A549 (cell line): ENCODE measurements around the gene ALDH1A1. TPM values are rescaled to one million over a fixed set of nuclear protein-coding genes. Genes with fewer than 3 reads are reported as not detected.

Source experiments
- ATAC-seq, 2 experiments: fragments of 200-7000 bp in 1 of 2; fragments of >200 bp in 1 of 2; cut with Nextera tagmentation in 1 of 2; cut with Tn5 transposase in 1 of 2; 3 replicates each; pipeline versions ENCODE4 v1.8.0 to v1.9.1; 2018 to 2020; ENCODE audit warnings: mild to moderate bottlenecking in 1 of 2, moderate library complexity in 1 of 2
- CTCF ChIA-PET: fragments of 300-600 bp; sonication (Branson Sonifier 250); formaldehyde crosslinking; extraction: SDS; loops from one replicate; lab custom pipeline; 2021; ENCODE audit warnings: antibody characterized with exemption, inconsistent platforms; lab: Yijun Ruan, JAX
- POLR2A ChIA-PET: fragments of 350-600 bp; formaldehyde crosslinking; extraction: SDS; loops from one replicate; lab custom pipeline; 2021; ENCODE audit warnings: antibody characterized with exemption, inconsistent platforms; lab: Yijun Ruan, JAX
- DNase-seq, 2 experiments: peaks; one replicate each; pipeline versions ENCODE4 v3.0.0 to v3.0.0-alpha.2; 2011 to 2016; ENCODE audit warnings: low read depth in 1 of 2, low spot score in 1 of 2
- FAIRE-seq: peaks from 2 replicates; lab custom pipeline; 2011; peaks lifted over from hg19 to GRCh38; lab: Jason Lieb, UNC
- H3K27ac ChIP-seq, 2 experiments: fragments of >200 bp; sonication (Bioruptor Twin); formaldehyde crosslinking; 3 replicates each; pipeline ENCODE4 v1.5.1; 2016 to 2017
- H3K4me1 ChIP-seq: fragments of >200 bp; sonication (Bioruptor Twin); formaldehyde crosslinking; 3 replicates; pipeline ENCODE4 v1.6.1; 2016
- H3K4me2 ChIP-seq: fragments of >200 bp; sonication (Bioruptor Twin); formaldehyde crosslinking; 3 replicates; pipeline ENCODE4 v1.6.1; 2016
- H3K4me3 ChIP-seq: fragments of >200 bp; sonication (Bioruptor Twin); formaldehyde crosslinking; 3 replicates; pipeline ENCODE4 v1.5.1; 2016
- H3K9me3 ChIP-seq: fragments of >200 bp; sonication (Bioruptor Twin); formaldehyde crosslinking; 3 replicates; pipeline ENCODE4 v1.6.1; 2016
- CBX2 ChIP-seq: fragments of 200-600 bp; sonication (generic); IDR thresholded peaks from 2 replicates; pipeline ENCODE4 v1.6.1; 2016; ENCODE audit warnings: low read depth, mild to moderate bottlenecking, borderline replicate concordance
- CHD2 ChIP-seq: fragments of 150-350 bp; IDR thresholded peaks from 2 replicates; pipeline ENCODE4 v1.6.1; 2014; ENCODE audit warnings: low read length; ENCODE audit not compliant: partially characterized antibody
- EHMT2 ChIP-seq: fragments of 200-600 bp; sonication (generic); IDR thresholded peaks from 2 replicates; pipeline ENCODE4 v1.6.1; 2016; ENCODE audit warnings: antibody characterized with exemption, low read depth, mild to moderate bottlenecking, moderate library complexity
- EP300 ChIP-seq, 2 experiments: fragments of >200 bp; sonication (Bioruptor Twin); formaldehyde crosslinking; IDR thresholded peaks; 2 replicates in 1 of 2; 3 replicates in 1 of 2; pipeline ENCODE4 v1.6.1; 2016 to 2017
- GATA3 ChIP-seq: IDR thresholded peaks from 2 replicates; pipeline ENCODE4 v1.6.1; 2012; ENCODE audit warnings: borderline replicate concordance
- HEYL ChIP-seq: fragments of 250-450 bp; sonication (Bioruptor Pico); IDR thresholded peaks from 2 replicates; pipeline ENCODE4 v1.8.0; 2021; ENCODE audit warnings: mild to moderate bottlenecking, moderate library complexity
- HOXA7 ChIP-seq: fragments of 250-450 bp; sonication (Bioruptor Pico); IDR thresholded peaks from 2 replicates; pipeline ENCODE4 v1.5.0; 2020; ENCODE audit warnings: mild to moderate bottlenecking, moderate library complexity
- JUN ChIP-seq, 2 experiments: fragments of >200 bp; sonication (Bioruptor Twin); formaldehyde crosslinking; IDR thresholded peaks; 2 replicates in 1 of 2; 3 replicates in 1 of 2; pipeline ENCODE4 v1.6.1; 2016 to 2017
- MAFK ChIP-seq: fragments of 450-650 bp; IDR thresholded peaks from 2 replicates; pipeline ENCODE4 v1.6.1; 2014; ENCODE audit not compliant: partially characterized antibody
- PHF8 ChIP-seq: fragments of 200-600 bp; sonication (generic); IDR thresholded peaks from 2 replicates; pipeline ENCODE4 v1.6.1; 2016; ENCODE audit warnings: low read depth, mild to moderate bottlenecking, antibody characterized with exemption, moderate library complexity, borderline replicate concordance
- POLR2AphosphoS2 ChIP-seq: conservative IDR thresholded peaks from 2 replicates; pipeline ENCODE4 v1.6.1; 2012; ENCODE audit warnings: low read length, improper control_type of control experiment, inconsistent platforms
- RAD21 ChIP-seq, 2 experiments: fragments of >200 bp in 1 of 2; sonication (Bioruptor Twin) in 1 of 2; formaldehyde crosslinking in 1 of 2; IDR thresholded peaks in 1 of 2; conservative IDR thresholded peaks in 1 of 2; 2 replicates in 1 of 2; 3 replicates in 1 of 2; pipeline ENCODE4 v1.6.1; 2012 to 2018; ENCODE audit warnings: inconsistent platforms in 1 of 2
- RCOR1 ChIP-seq: fragments of 150-350 bp; IDR thresholded peaks from 2 replicates; pipeline ENCODE4 v1.6.1; 2014; ENCODE audit warnings: antibody characterized with exemption, low read length, low read depth
- RFX5 ChIP-seq: fragments of 450-650 bp; IDR thresholded peaks from 2 replicates; pipeline ENCODE4 v1.7.1; 2014; ENCODE audit warnings: antibody characterized with exemption, mild to moderate bottlenecking, moderate library complexity
- RNF2 ChIP-seq: fragments of 200-600 bp; sonication (generic); IDR thresholded peaks from 2 replicates; pipeline ENCODE4 v1.6.1; 2016; ENCODE audit warnings: low read depth, mild to moderate bottlenecking, antibody characterized with exemption, moderate library complexity, borderline replicate concordance
- SREBF2 ChIP-seq: fragments of 450-650 bp; IDR thresholded peaks from 2 replicates; pipeline ENCODE4 v1.6.1; 2014; ENCODE audit warnings: mild to moderate bottlenecking, moderate library complexity
- TFCP2L1 ChIP-seq: fragments of 250-450 bp; sonication (Bioruptor Pico); IDR thresholded peaks from 2 replicates; pipeline ENCODE4 v1.5.0; 2021; ENCODE audit warnings: mild to moderate bottlenecking
- TP53 ChIP-seq: fragments of 250-450 bp; sonication (Bioruptor Pico); IDR thresholded peaks from 2 replicates; pipeline ENCODE4 v1.5.0; 2021; ENCODE audit warnings: mild to moderate bottlenecking, moderate library complexity
- WGBS: methylation state at CpG from one replicate; pipeline ENCODE4 v1.1.6; 2017; ENCODE audit errors: missing lambda C conversion rate; 5-methylcytosine and 5-hydroxymethylcytosine counted together
- polyA plus RNA-seq, 4 experiments: library from polyadenylated mRNA; depleted of rRNA in 3 of 4; stranded (reverse); fragments of >200 nt; fragmentation: RNase III in 1 of 4; extraction: RNeasy Plus Mini Kit Qiagen cat#74134 plus additional on column Dnase treatment in 1 of 4; gene quantifications; 2 replicates in 3 of 4; 3 replicates in 1 of 4; pipeline ENCODE4 v1.2.3, GENCODE V29; 2011 to 2017
- TF ChIP-seq, protein P1 (sequence below): fragments of 250-450 bp; sonication (Bioruptor Pico); IDR thresholded peaks from 2 replicates; pipeline ENCODE4 v1.5.0; 2021; ENCODE audit warnings: mild to moderate bottlenecking, moderate library complexity, borderline replicate concordance
- TF ChIP-seq, protein P2 (sequence below): fragments of >200 bp; sonication (Bioruptor Twin); formaldehyde crosslinking; IDR thresholded peaks from 3 replicates; pipeline ENCODE4 v1.5.1; 2016
- TF ChIP-seq, protein P3 (sequence below): fragments of 200-600 bp; sonication (generic); IDR thresholded peaks from 2 replicates; pipeline ENCODE4 v1.6.1; 2016; ENCODE audit warnings: antibody characterized with exemption, mild to moderate bottlenecking, moderate library complexity
- TF ChIP-seq, protein P4 (sequence below): IDR thresholded peaks from 2 replicates; pipeline ENCODE4 v1.6.1; 2012
- TF ChIP-seq, protein P5 (sequence below): fragments of >200 bp; sonication (Bioruptor Twin); formaldehyde crosslinking; IDR thresholded peaks from 3 replicates; pipeline ENCODE4 v1.6.1; 2016

ALDH1A1 gene
- polyA plus RNA-seq, 2 of the 4 experiments (the other 2 are of a cell fraction) = 8,617 to 9,987 TPM

DNA sequence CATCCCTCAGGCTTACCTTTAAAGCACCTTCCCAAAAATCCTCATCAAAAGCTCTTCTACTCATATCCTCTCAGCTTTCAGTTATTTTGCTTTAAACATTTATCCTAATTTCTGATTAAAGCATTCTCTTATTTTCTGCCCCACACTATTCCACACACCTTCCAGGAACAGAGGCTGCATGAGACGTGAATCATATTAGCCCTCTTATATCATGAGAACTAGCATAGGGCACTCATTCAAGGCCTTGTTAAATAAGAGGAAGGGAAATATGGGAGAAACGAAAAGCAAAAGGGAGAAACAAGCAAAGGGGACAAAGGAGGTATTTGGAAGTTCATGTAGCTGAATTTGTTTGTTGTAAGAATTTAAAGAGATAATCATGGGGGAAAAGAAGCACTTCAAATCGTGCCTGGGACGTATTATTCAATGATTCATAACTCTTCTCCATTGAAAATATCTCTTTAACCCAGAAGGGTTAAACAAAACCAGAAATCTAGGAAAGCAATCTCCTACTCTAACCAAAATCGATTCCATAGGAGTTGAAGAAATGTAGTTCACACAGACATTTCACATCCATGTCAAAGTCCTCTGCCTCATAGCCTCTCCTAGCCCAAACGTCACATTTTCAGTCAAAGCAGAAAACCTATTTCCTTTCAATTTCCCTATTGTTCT, 4.1 kb downstream of the ALDH1A1 start:
- no peak for ATAC-seq
- H3K27ac ChIP-seq = peak overlapping the region; percentile 90 to 91
- CTCF ChIA-PET = interaction anchor here (1.0 to 3.4 kb wide), 12 partner anchors 9 to 74 kb away, joined by 3 to 20 read pairs (median 3); no protein-coding TSS in a partner anchor
- H3K4me2 ChIP-seq = peak overlapping the region; percentile 94
- TF ChIP-seq HOXA7 (CRISPR knock-in tag) (peak; percentile 18), EP300 (IDR thresholded peaks at IDR 0.05) (no peak), RCOR1 (no peak), JUN (IDR thresholded peaks at IDR 0.05) (peak in 1 of 2 experiments; percentile 8; a peak in 1 of 5 replicates), TP53 (CRISPR knock-in tag) (no peak), RAD21 (conservative IDR thresholded peaks at IDR 0.05 in 1 of 2, IDR thresholded peaks at IDR 0.05 in 1 of 2) (no peak), MAFK (no peak), HEYL (CRISPR knock-in tag) (no peak), CBX2 (no peak), POLR2AphosphoS2 (peak; percentile 16; the same call in 1 of the 2 replicates), TFCP2L1 (no peak), SREBF2 (no peak), GATA3 (0 out of 2 replicates have a peak, but pooled peaks have one; percentile 37)
- TF ChIP-seq, protein P1, sequence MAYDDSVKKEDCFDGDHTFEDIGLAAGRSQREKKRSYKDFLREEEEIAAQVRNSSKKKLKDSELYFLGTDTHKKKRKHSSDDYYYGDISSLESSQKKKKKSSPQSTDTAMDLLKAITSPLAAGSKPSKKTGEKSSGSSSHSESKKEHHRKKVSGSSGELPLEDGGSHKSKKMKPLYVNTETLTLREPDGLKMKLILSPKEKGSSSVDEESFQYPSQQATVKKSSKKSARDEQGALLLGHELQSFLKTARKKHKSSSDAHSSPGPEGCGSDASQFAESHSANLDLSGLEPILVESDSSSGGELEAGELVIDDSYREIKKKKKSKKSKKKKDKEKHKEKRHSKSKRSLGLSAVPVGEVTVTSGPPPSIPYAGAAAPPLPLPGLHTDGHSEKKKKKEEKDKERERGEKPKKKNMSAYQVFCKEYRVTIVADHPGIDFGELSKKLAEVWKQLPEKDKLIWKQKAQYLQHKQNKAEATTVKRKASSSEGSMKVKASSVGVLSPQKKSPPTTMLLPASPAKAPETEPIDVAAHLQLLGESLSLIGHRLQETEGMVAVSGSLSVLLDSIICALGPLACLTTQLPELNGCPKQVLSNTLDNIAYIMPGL (CRISPR knock-in tag) = 0 out of 2 replicates have a peak, but pooled peaks have one; percentile 24
- TF ChIP-seq, protein P2, sequence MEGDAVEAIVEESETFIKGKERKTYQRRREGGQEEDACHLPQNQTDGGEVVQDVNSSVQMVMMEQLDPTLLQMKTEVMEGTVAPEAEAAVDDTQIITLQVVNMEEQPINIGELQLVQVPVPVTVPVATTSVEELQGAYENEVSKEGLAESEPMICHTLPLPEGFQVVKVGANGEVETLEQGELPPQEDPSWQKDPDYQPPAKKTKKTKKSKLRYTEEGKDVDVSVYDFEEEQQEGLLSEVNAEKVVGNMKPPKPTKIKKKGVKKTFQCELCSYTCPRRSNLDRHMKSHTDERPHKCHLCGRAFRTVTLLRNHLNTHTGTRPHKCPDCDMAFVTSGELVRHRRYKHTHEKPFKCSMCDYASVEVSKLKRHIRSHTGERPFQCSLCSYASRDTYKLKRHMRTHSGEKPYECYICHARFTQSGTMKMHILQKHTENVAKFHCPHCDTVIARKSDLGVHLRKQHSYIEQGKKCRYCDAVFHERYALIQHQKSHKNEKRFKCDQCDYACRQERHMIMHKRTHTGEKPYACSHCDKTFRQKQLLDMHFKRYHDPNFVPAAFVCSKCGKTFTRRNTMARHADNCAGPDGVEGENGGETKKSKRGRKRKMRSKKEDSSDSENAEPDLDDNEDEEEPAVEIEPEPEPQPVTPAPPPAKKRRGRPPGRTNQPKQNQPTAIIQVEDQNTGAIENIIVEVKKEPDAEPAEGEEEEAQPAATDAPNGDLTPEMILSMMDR = no peak
- TF ChIP-seq, protein P3, sequence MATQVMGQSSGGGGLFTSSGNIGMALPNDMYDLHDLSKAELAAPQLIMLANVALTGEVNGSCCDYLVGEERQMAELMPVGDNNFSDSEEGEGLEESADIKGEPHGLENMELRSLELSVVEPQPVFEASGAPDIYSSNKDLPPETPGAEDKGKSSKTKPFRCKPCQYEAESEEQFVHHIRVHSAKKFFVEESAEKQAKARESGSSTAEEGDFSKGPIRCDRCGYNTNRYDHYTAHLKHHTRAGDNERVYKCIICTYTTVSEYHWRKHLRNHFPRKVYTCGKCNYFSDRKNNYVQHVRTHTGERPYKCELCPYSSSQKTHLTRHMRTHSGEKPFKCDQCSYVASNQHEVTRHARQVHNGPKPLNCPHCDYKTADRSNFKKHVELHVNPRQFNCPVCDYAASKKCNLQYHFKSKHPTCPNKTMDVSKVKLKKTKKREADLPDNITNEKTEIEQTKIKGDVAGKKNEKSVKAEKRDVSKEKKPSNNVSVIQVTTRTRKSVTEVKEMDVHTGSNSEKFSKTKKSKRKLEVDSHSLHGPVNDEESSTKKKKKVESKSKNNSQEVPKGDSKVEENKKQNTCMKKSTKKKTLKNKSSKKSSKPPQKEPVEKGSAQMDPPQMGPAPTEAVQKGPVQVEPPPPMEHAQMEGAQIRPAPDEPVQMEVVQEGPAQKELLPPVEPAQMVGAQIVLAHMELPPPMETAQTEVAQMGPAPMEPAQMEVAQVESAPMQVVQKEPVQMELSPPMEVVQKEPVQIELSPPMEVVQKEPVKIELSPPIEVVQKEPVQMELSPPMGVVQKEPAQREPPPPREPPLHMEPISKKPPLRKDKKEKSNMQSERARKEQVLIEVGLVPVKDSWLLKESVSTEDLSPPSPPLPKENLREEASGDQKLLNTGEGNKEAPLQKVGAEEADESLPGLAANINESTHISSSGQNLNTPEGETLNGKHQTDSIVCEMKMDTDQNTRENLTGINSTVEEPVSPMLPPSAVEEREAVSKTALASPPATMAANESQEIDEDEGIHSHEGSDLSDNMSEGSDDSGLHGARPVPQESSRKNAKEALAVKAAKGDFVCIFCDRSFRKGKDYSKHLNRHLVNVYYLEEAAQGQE = no peak
- WGBS = 1% methylated on average over 6 of the region's 6 CpGs
- POLR2A ChIA-PET = interaction anchor here (1.2 to 5.8 kb wide), 9 partner anchors 8 to 134 kb away, joined by 5 to 77 read pairs (median 13); no protein-coding TSS in a partner anchor
- H3K9me3 ChIP-seq = no peaks in the 10 kb centered on the region
- peak in 1 of 2 experiments; percentile 21 for DNase-seq
- H3K4me1 ChIP-seq = peaks cover 12% of the 10 kb centered on the region; the same call in 2 of the 3 replicates
- FAIRE-seq = no peak
- H3K4me3 ChIP-seq = peak overlapping the region; percentile 67

DNA sequence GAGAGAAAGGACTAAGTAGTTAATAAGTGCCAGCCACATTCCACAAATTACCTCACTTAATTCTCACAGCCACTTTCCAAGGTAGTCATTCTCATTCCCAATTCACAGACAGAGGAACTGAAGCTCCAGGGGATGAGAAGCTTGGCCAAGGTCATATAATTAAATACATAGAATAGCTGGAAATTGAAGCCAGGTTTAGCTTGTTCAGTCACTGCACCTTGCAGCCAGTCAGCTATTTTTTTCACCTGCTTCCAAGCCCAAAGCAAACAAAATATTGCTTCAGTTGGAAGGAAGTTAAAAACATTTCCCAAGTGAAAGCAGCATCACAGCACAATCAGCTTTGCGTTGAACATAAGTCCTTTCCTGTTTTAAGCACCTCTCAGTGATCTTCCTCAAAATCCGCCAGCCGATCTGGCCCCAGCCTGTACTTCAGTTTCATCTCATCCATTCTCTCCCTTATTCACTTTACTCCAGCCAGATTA, 4.8 kb downstream of the ALDH1A1 start:
- Histone ChIP-seq H3K4me2 (peak overlapping the region; percentile 94), H3K4me3 (peak overlapping the region; percentile 67), H3K27ac (peak overlapping the region; percentile 90 to 91), H3K9me3 (no peaks in the 10 kb centered on the region), H3K4me1 (peaks cover 15% of the 10 kb centered on the region; the same call in 2 of the 3 replicates)
- peak in 1 of 2 experiments; percentile 8; a peak in 3 of 6 replicates for ATAC-seq
- peak in 1 of 2 experiments; percentile 72 for DNase-seq
- ChIA-PET CTCF (interaction anchor here (0.6 to 3.4 kb wide), 13 partner anchors 9 to 132 kb away, joined by 3 to 20 read pairs (median 4); no protein-coding TSS in a partner anchor), POLR2A (interaction anchor here (0.7 to 5.8 kb wide), 12 partner anchors 8 to 134 kb away, joined by 3 to 77 read pairs (median 5); no protein-coding TSS in a partner anchor)
- FAIRE-seq = no peak
- WGBS = 0% methylated on average over 3 of the region's 3 CpGs
- no peak for TF ChIP-seq PHF8
- TF ChIP-seq, protein P2 = no peak
- TF ChIP-seq RNF2 = no peak
- TF ChIP-seq, protein P4, sequence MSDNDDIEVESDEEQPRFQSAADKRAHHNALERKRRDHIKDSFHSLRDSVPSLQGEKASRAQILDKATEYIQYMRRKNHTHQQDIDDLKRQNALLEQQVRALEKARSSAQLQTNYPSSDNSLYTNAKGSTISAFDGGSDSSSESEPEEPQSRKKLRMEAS = no peak
- TF ChIP-seq RFX5 = no peak
- TF ChIP-seq CHD2 = no peak
- TF ChIP-seq EHMT2 = no peak
- TF ChIP-seq, protein P5, sequence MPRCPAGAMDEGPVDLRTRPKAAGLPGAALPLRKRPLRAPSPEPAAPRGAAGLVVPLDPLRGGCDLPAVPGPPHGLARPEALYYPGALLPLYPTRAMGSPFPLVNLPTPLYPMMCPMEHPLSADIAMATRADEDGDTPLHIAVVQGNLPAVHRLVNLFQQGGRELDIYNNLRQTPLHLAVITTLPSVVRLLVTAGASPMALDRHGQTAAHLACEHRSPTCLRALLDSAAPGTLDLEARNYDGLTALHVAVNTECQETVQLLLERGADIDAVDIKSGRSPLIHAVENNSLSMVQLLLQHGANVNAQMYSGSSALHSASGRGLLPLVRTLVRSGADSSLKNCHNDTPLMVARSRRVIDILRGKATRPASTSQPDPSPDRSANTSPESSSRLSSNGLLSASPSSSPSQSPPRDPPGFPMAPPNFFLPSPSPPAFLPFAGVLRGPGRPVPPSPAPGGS = no peak
